HL-60 (cell line): Measurements from ENCODE around the gene NMS.

Experiments
- DNase-seq, 2 experiments: peaks; one replicate each; pipeline ENCODE4 v3.0.0-alpha.2; 2010 to 2020; ENCODE audit warnings: low read depth in 1 of 2, low spot score in 1 of 2
- H3K27ac ChIP-seq: fragments of 250-450 bp; sonication (Bioruptor Pico); replicated peaks from 2 replicates; pipeline ENCODE4 v1.5.1; 2020; ENCODE audit warnings: mild to moderate bottlenecking, moderate library complexity
- H3K27me3 ChIP-seq: fragments of 250-450 bp; sonication (Bioruptor Pico); 2 replicates; pipeline ENCODE4 v1.5.1; 2021; ENCODE audit warnings: mild to moderate bottlenecking, moderate library complexity; ENCODE audit not compliant: insufficient read depth, poor library complexity, severe bottlenecking
- H3K4me3 ChIP-seq: replicated peaks from 2 replicates; pipeline ENCODE4 v1.5.1; 2011; ENCODE audit warnings: mild to moderate bottlenecking, control low read depth, low read length; ENCODE audit not compliant: insufficient read depth
- CTCF ChIP-seq: IDR thresholded peaks from one replicate; pipeline ENCODE4 v1.5.1; 2011; ENCODE audit warnings: low read length, control low read depth, inconsistent platforms; ENCODE audit not compliant: insufficient read depth
- GABPA ChIP-seq: IDR thresholded peaks from 2 replicates; pipeline ENCODE4 v1.6.1; 2012; ENCODE audit warnings: low read depth
- POLR2AphosphoS5 ChIP-seq: IDR thresholded peaks from 2 replicates; pipeline ENCODE4 v1.6.1; 2012; ENCODE audit warnings: low read depth
- REST ChIP-seq: IDR thresholded peaks from 2 replicates; pipeline ENCODE4 v1.6.1; 2012; ENCODE audit warnings: low read depth; ENCODE audit not compliant: insufficient replicate concordance
- SPI1 ChIP-seq: IDR thresholded peaks from 2 replicates; pipeline ENCODE4 v1.6.1; 2012; ENCODE audit warnings: low read depth, mild to moderate bottlenecking, borderline replicate concordance

The NMS gene

GRCh38 chr2:100483895-100484294, 13.6 kb downstream of the NMS start:
- H3K27ac ChIP-seq: no peak overlapping the region
- no peak for DNase-seq
- TF ChIP-seq POLR2AphosphoS5 (no peak), SPI1 (no peak), GABPA (no peak), CTCF (no peak)
- no peaks in the 10 kb centered on the region for H3K27me3 ChIP-seq
- H3K4me3 ChIP-seq: no peak overlapping the region

- Histone ChIP-seq H3K27ac (no peak overlapping the region), H3K4me3 (no peak overlapping the region), H3K27me3 (no peaks in the 10 kb centered on the region)
- DNase-seq: no peak
- TF ChIP-seq SPI1 (no peak), REST (no peak), GABPA (no peak), POLR2AphosphoS5 (no peak), CTCF (no peak)
These were observed 14.1 kb downstream of the NMS start for GRCh38 chr2:100484390-100484789.

- TF ChIP-seq CTCF (no peak), SPI1 (no peak), GABPA (no peak), REST (no peak), POLR2AphosphoS5 (no peak)
- DNase-seq: no peak
- Histone ChIP-seq H3K4me3 (no peak overlapping the region), H3K27ac (no peak overlapping the region), H3K27me3 (no peaks in the 10 kb centered on the region)
These were observed 15.1 kb downstream of the NMS start for GRCh38 chr2:100485396-100485795.

- no peaks in the 10 kb centered on the region for H3K27me3 ChIP-seq
- TF ChIP-seq SPI1 (no peak), REST (no peak)
- no peak overlapping the region for H3K4me3 ChIP-seq
- no peak for DNase-seq
- H3K27ac ChIP-seq: no peak overlapping the region
These were observed 24.4 kb downstream of the NMS start for GRCh38 chr2:100494712-100495111.
